ENCODE results near the gene NLRP3. TPM values are rescaled to one million over a fixed set of nuclear protein-coding genes. Genes with fewer than 3 reads are reported as not detected.

The NLRP3 gene
- total and polyA plus RNA-seq, 2 donors from 2014 or later: 4.0 TPM; not detected in 1

DNA sequence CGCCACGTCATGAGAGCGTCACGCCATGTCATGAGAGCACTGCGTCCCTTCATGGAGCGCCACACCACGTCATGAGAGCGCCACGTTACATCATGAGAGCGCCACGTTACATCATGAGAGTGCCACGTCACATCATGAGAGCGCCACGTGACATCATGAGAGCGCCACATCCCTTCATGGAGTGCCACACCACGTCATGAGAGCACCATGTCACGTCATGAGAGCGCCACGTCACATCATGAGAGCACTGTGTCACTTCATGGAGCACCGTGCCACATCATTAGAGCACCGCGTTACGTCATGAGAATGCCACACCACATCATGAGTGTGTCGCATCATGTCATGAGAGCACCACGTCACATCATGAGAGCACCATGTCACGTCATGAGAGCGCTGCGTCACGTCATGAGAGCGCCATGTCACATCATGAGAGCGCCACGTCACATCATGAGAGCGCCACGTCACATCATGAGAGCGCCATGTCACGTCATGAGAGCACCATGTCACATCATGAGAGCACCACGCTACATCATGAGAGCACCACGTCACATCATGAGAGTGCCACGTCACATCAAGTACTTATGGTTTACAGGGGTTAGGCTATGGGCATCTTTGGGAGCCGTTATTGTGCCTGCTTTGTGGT is 9.8 kb upstream of the NLRP3 start:
- H3K36me3 ChIP-seq (ENCODE audit: control insufficient read depth in 2 of 3, insufficient read depth in 3 of 3, low read length in 3 of 3): no peaks in the 10 kb centered on the region
- H3K27me3 ChIP-seq (ENCODE audit: control insufficient read depth, insufficient read depth, low read length): no peaks in the 10 kb centered on the region
- TF ChIP-seq, protein P1, sequence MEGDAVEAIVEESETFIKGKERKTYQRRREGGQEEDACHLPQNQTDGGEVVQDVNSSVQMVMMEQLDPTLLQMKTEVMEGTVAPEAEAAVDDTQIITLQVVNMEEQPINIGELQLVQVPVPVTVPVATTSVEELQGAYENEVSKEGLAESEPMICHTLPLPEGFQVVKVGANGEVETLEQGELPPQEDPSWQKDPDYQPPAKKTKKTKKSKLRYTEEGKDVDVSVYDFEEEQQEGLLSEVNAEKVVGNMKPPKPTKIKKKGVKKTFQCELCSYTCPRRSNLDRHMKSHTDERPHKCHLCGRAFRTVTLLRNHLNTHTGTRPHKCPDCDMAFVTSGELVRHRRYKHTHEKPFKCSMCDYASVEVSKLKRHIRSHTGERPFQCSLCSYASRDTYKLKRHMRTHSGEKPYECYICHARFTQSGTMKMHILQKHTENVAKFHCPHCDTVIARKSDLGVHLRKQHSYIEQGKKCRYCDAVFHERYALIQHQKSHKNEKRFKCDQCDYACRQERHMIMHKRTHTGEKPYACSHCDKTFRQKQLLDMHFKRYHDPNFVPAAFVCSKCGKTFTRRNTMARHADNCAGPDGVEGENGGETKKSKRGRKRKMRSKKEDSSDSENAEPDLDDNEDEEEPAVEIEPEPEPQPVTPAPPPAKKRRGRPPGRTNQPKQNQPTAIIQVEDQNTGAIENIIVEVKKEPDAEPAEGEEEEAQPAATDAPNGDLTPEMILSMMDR (IDR thresholded peaks at IDR 0.05; ENCODE audit: borderline replicate concordance, extremely low read depth, insufficient read depth): no peak
- DNase-seq (no peak), FAIRE-seq (no peak)
- H3K4me3 ChIP-seq (ENCODE audit: low read length in 3 of 3): no peak overlapping the region
- H3K4me1 ChIP-seq (ENCODE audit: control insufficient read depth in 2 of 3, insufficient read depth in 2 of 3, low read depth in 1 of 3, low read length in 3 of 3): no peaks in the 10 kb centered on the region
- H3K27ac ChIP-seq (ENCODE audit: low read depth in 2 of 2, low read length in 2 of 2): no peak overlapping the region
- intact Hi-C loops (cut with DNase I): no loop called here
- no peak overlapping the region for H3K9ac ChIP-seq (ENCODE audit: low read length in 3 of 3)
- H3K9me3 ChIP-seq (ENCODE audit: control insufficient read depth in 2 of 3, insufficient read depth in 1 of 3, low read length in 3 of 3): no peaks in the 10 kb centered on the region

DNA sequence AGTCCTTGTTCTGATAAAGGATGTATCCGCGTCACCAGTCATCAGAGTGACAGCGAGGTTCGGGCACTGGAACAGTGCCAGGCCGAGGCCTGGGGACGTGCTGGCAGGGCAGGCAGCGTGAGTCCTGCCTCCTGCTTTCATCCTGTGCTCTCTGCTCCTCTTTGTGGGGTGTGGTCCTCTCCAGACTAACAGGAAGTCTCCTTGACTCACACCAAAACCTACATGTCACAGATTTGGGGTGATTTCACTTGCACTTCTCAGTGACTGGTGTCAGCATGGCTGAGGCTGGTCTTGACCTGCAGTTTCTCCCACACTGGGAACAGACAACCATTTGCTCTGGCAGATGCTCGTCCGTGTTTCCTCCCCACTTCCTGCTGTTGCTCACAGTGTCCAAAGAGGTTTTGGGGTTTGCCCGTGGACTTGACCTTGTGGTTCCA is 8.8 kb upstream of the NLRP3 start:
- Histone ChIP-seq H3K36me3 (ENCODE audit: control insufficient read depth in 2 of 3, insufficient read depth in 3 of 3, low read length in 3 of 3) (no peaks in the 10 kb centered on the region), H3K27me3 (ENCODE audit: control insufficient read depth, insufficient read depth, low read length) (no peaks in the 10 kb centered on the region), H3K9ac (ENCODE audit: low read length in 3 of 3) (no peak overlapping the region), H3K27ac (ENCODE audit: low read depth in 2 of 2, low read length in 2 of 2) (no peak overlapping the region), H3K4me3 (ENCODE audit: low read length in 3 of 3) (no peak overlapping the region), H3K9me3 (ENCODE audit: control insufficient read depth in 2 of 3, insufficient read depth in 1 of 3, low read length in 3 of 3) (no peaks in the 10 kb centered on the region), H3K4me1 (ENCODE audit: control insufficient read depth in 2 of 3, insufficient read depth in 2 of 3, low read depth in 1 of 3, low read length in 3 of 3) (no peaks in the 10 kb centered on the region)
- TF ChIP-seq, protein P1 (IDR thresholded peaks at IDR 0.05; ENCODE audit: borderline replicate concordance, extremely low read depth, insufficient read depth): no peak
- DNase-seq (peak in 1 of 5 donors; percentile 77), FAIRE-seq (no peak)
- intact Hi-C loops (cut with DNase I): no loop called here

DNA sequence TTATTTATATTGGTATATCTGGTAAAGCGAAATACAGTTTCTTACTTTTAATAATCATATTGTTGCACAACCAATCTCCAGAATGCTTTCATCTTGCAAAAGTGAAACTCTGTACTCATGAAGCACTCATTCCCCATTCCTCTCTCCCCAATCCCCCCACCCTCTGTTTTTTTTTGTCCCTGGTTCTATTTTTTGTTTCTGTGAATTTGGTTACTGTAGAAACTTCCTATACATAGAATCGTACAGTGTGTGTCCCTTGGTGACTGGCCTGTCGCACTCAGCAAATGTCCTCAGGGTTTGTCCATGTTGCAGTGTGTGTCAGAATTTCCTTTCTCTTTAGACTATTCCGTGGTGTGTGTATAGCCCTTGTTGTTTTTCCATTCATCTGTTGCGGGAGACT is 7.9 kb upstream of the NLRP3 start:
- TF ChIP-seq, protein P1 (IDR thresholded peaks at IDR 0.05; ENCODE audit: borderline replicate concordance, extremely low read depth, insufficient read depth): no peak
- Histone ChIP-seq H3K36me3 (ENCODE audit: control insufficient read depth in 2 of 3, insufficient read depth in 3 of 3, low read length in 3 of 3) (no peaks in the 10 kb centered on the region), H3K9me3 (ENCODE audit: control insufficient read depth in 2 of 3, insufficient read depth in 1 of 3, low read length in 3 of 3) (no peaks in the 10 kb centered on the region), H3K4me3 (ENCODE audit: low read length in 3 of 3) (no peak overlapping the region), H3K4me1 (ENCODE audit: control insufficient read depth in 2 of 3, insufficient read depth in 2 of 3, low read depth in 1 of 3, low read length in 3 of 3) (no peaks in the 10 kb centered on the region), H3K9ac (ENCODE audit: low read length in 3 of 3) (no peak overlapping the region), H3K27me3 (ENCODE audit: control insufficient read depth, insufficient read depth, low read length) (no peaks in the 10 kb centered on the region), H3K27ac (ENCODE audit: low read depth in 2 of 2, low read length in 2 of 2) (no peak overlapping the region)
- no peak for FAIRE-seq
- intact Hi-C loops (cut with DNase I): no loop called here
- DNase-seq: no peak
